Measurements from ENCODE around the gene PAPPA2.

Gene PAPPA2

DNA sequence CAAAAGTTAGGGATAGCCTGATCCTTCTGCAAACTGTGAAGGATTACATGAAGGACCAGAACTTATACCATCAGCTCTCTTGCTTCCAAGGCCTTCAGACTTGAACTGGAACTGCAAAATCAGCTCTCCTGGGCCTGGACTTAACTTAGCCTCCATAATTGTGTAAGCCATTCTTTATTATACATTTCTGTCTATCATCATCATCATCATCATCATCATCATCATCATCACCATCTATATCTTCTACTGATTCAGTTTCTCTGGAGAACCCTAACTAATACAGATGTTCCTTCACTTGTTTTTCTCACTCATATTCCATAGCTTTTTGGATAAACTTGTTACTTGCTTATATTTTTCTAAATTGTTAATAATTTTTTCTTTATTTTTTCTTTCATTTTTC, 50.0 kb downstream of the PAPPA2 start:
- no peaks in the 10 kb centered on the region for H3K4me1 ChIP-seq (ENCODE audit: control insufficient read depth, insufficient read depth, low read length)
- H3K36me3 ChIP-seq (ENCODE audit: control insufficient read depth, insufficient read depth, low read length) = no peaks in the 10 kb centered on the region
- H3K4me3 ChIP-seq (ENCODE audit: low read length) = no peak overlapping the region

DNA sequence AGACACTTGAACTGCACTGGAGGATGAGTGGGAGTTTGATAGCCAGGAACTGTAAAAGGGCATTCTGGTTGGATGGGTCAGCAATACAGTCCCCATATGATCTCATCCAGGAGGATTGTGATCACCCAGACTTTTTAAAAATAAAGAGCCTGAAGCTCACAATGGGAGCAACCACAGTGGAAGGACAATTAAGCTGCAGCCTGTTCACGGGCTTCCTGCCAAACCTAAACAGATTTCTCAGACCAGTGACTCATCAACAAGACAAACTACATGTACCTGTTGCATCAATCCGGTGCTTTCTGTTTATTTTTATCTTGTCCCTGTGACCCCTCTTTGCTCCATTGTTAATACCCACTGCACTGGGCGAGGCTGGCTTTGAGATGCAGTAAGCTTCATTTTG, 52.3 kb downstream of the PAPPA2 start:
- Histone ChIP-seq H3K4me3 (ENCODE audit: low read length) (no peak overlapping the region), H3K9ac (ENCODE audit: low read length) (no peak overlapping the region), H3K36me3 (ENCODE audit: control insufficient read depth, insufficient read depth, low read length) (no peaks in the 10 kb centered on the region), H3K27me3 (ENCODE audit: control insufficient read depth, insufficient read depth, low read length) (no peaks in the 10 kb centered on the region), H3K27ac (ENCODE audit: low read depth, low read length) (no peak overlapping the region), H3K4me1 (ENCODE audit: control insufficient read depth, insufficient read depth, low read length) (no peaks in the 10 kb centered on the region)

More for the DNA sequence above, 50.0 kb downstream of the PAPPA2 start:
- H3K27me3 ChIP-seq (ENCODE audit: control insufficient read depth, insufficient read depth, low read length) = no peaks in the 10 kb centered on the region
- H3K9ac ChIP-seq (ENCODE audit: low read length) = no peak overlapping the region
- no peak overlapping the region for H3K27ac ChIP-seq (ENCODE audit: low read depth, low read length)

DNA sequence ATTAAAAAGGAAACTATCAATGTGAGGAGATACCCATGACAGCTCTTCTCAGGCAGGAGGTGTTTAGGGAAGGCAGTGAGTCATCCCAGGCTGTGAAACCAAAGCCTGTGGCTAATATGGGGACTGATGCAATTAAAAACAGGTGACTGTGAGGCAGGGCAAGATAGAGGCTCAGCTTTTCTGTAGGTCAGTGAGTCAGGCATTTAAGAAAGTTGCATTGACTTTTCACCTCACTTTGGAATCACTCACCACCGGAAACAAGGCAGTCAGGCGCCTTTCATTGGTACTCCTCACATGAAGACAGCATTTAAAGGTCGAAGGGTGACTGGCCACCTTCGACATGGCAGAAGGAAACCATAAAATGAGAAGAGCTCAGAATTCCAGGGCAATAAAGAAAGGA, 54.5 kb downstream of the PAPPA2 start:
- no peaks in the 10 kb centered on the region for H3K36me3 ChIP-seq (ENCODE audit: control insufficient read depth, insufficient read depth, low read length)
- no peaks in the 10 kb centered on the region for H3K4me1 ChIP-seq (ENCODE audit: control insufficient read depth, insufficient read depth, low read length)
- H3K9ac ChIP-seq (ENCODE audit: low read length) = no peak overlapping the region
- H3K27me3 ChIP-seq (ENCODE audit: control insufficient read depth, insufficient read depth, low read length) = no peaks in the 10 kb centered on the region
- no peak overlapping the region for H3K4me3 ChIP-seq (ENCODE audit: low read length)
- no peak overlapping the region for H3K27ac ChIP-seq (ENCODE audit: low read depth, low read length)

DNA sequence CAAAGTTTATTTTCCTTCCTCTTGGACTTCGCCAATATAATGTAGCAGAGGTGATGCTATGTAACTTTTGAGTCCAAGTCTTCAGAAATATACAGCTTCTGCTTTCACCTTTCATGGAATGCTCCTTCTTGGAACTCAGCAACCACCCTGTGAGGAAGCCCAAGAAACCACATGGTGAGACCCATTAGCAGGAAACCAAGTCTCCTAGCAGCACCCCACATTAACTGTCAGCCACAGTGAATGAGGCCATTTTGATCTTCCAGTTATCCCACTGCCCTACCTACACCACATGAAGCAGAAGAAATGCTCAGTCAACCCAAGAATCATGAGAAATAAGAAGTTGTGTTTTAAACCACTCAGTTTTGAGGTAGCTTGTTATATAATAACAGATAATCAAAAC, 58.2 kb downstream of the PAPPA2 start:
- no peak overlapping the region for H3K27ac ChIP-seq (ENCODE audit: low read depth, low read length)
- H3K9ac ChIP-seq (ENCODE audit: low read length) = no peak overlapping the region
- no peak overlapping the region for H3K4me3 ChIP-seq (ENCODE audit: low read length)
- H3K4me1 ChIP-seq (ENCODE audit: control insufficient read depth, insufficient read depth, low read length) = no peaks in the 10 kb centered on the region
- H3K36me3 ChIP-seq (ENCODE audit: control insufficient read depth, insufficient read depth, low read length) = no peaks in the 10 kb centered on the region
- H3K27me3 ChIP-seq (ENCODE audit: control insufficient read depth, insufficient read depth, low read length) = no peaks in the 10 kb centered on the region

DNA sequence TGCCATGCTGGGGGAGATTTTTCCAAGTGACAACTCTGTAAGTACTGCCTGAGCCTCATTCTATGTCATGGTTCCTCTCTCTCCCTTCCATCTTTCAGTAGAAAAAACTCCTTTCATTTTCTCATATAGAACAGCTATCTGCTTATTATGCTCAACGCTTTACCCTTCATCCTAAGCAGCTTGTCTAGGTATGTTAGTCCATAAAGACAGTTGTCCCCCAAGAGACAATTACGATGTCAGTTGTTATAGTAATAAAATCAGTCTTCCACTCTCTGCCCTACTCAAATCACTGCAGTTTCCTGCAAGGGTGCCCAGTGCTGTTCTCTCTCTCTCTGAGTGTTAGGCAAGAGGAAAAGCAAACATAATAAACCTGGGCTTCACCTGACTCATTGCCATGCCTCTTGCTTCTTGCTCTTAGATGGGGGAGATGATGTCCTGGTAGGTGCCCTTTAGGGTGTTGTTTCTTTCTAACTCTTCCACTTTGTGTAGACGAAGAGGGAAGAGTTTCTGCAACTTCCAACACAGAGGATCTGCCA, 59.4 kb downstream of the PAPPA2 start:
- H3K4me1 ChIP-seq (ENCODE audit: control insufficient read depth, insufficient read depth, low read length) = no peaks in the 10 kb centered on the region
- H3K27me3 ChIP-seq (ENCODE audit: control insufficient read depth, insufficient read depth, low read length) = no peaks in the 10 kb centered on the region
- no peak overlapping the region for H3K4me3 ChIP-seq (ENCODE audit: low read length)
- no peak overlapping the region for H3K27ac ChIP-seq (ENCODE audit: low read depth, low read length)
- no peaks in the 10 kb centered on the region for H3K36me3 ChIP-seq (ENCODE audit: control insufficient read depth, insufficient read depth, low read length)
- H3K9ac ChIP-seq (ENCODE audit: low read length) = no peak overlapping the region

DNA sequence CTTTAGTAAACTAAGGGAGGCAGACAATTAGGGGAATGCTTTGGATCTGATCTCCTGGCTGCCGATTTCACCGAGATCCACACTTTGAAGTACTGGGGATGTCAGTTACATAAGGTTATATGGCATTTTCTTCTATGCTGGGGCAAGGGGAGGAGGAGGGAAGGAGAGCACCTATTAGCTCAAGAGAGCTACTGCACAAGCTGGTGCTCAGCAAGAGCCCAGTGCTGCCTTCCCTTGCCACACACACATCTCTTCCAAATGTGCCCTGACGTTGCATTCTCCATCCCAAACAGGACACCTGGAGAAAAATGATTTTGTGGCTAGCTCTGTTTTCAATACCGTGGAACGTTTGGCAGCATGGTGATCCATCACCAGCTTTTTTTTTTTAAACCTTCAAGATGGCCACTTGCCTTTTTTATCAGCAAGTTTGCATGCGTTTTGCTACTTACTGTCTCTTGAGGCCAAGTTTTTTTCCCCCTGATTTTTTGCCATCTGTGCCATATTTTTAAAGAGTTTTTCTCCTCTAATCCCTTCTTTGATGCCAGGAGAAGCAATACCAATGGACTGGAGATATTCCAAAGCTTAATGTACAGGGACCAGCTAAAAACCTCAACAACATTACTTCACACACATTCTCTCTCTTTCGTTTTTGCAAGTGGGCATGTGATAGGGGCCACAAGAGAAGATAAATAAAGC, 66.6 kb downstream of the PAPPA2 start:
- H3K36me3 ChIP-seq (ENCODE audit: control insufficient read depth, insufficient read depth, low read length) = no peaks in the 10 kb centered on the region
- H3K27me3 ChIP-seq (ENCODE audit: control insufficient read depth, insufficient read depth, low read length) = no peaks in the 10 kb centered on the region
- no peak overlapping the region for H3K9ac ChIP-seq (ENCODE audit: low read length)
- no peaks in the 10 kb centered on the region for H3K4me1 ChIP-seq (ENCODE audit: control insufficient read depth, insufficient read depth, low read length)
- no peak overlapping the region for H3K27ac ChIP-seq (ENCODE audit: low read depth, low read length)
- H3K4me3 ChIP-seq (ENCODE audit: low read length) = no peak overlapping the region

DNA sequence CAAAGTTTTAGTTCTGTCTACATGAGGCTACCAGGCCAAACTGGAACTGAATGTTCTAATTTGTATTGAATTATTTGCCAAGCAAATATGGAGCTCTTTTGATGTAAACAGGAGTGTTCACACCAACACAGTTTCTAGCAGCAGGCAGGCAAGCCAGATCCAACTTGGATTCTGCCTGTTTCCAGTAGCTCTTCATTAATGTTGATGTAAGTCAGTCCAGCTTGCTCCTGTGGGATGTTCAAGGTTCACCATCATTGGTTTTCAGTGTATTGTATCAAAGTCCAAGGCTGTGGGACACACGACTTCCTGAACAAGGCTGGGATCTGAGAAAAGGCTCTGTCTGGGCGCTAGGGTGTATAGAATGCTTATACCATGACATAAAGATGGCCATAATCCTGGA, 68.1 kb downstream of the PAPPA2 start:
- Histone ChIP-seq H3K27me3 (ENCODE audit: control insufficient read depth, insufficient read depth, low read length) (no peaks in the 10 kb centered on the region), H3K4me1 (ENCODE audit: control insufficient read depth, insufficient read depth, low read length) (no peaks in the 10 kb centered on the region), H3K27ac (ENCODE audit: low read depth, low read length) (no peak overlapping the region), H3K36me3 (ENCODE audit: control insufficient read depth, insufficient read depth, low read length) (no peaks in the 10 kb centered on the region), H3K9ac (ENCODE audit: low read length) (no peak overlapping the region), H3K4me3 (ENCODE audit: low read length) (no peak overlapping the region)

DNA sequence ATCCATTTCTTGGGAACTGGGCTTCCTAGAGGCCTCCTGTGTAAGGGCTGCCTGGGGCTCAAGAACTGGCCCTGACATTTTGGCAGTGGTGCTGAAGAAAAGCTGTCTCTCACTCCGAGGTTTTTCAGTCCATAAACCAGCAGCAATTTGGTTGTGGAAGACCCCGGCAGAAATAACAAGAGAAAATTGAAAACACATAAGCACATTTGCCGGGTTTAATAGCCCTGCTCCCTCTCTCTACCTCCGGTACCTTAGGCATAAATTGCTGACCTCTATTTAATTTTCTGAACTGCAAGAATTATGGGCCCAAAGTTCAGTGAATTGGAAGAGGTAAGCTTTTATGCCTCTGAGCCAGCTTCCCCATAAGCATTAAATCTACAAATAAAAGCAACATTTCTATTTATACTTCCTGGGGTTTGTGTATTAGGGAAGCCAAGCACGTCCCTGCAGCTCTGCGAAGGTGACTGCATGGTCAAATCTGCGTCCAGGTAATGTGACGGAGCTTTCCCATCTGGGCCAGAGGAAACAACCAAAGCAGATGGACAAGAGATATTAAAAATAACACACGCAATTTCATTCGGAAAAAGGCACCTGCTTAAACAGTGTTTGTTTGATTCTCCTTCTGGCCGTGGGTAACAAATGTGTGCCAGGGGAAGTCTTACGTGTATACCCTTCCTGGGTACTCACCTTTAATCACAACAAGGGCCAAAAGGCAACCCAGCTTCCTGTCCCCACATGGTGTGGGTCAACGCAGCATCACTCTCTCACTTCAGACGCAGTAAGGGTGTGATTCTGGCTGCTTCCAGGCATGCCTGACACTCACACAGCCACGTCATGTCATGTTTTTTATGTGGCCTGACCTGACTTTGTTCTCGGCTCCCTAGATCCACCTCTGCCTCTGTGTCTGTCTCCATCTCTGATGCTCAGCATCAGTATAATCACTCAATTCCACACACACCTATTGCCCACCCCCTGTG, 69.2 kb downstream of the PAPPA2 start:
- no peaks in the 10 kb centered on the region for H3K27me3 ChIP-seq (ENCODE audit: control insufficient read depth, insufficient read depth, low read length)
- H3K4me1 ChIP-seq (ENCODE audit: control insufficient read depth, insufficient read depth, low read length) = no peaks in the 10 kb centered on the region
- H3K4me3 ChIP-seq (ENCODE audit: low read length) = no peak overlapping the region
- no peak overlapping the region for H3K27ac ChIP-seq (ENCODE audit: low read depth, low read length)
- H3K36me3 ChIP-seq (ENCODE audit: control insufficient read depth, insufficient read depth, low read length) = no peaks in the 10 kb centered on the region
- H3K9ac ChIP-seq (ENCODE audit: low read length) = no peak overlapping the region

DNA sequence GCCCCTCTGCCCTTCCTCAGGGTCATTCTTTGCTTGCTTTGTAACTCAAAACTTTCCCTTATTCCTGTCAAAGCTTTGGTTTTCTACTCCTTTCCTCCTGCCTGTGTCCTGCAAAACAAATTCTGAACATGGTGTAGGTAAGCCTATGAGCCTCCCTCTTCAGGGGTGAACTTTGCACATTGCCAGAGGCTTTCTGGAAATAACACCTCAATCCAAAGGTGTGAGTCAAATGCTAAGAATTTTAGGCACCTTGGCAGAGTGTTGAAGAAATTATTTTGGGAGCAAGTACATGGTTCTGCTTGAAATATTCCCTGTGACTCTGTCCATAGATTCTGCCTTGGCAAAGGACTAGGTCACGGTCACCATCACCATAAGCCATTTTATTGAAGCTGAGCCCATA, 70.0 kb downstream of the PAPPA2 start:
- Histone ChIP-seq H3K4me1 (ENCODE audit: control insufficient read depth, insufficient read depth, low read length) (no peaks in the 10 kb centered on the region), H3K36me3 (ENCODE audit: control insufficient read depth, insufficient read depth, low read length) (no peaks in the 10 kb centered on the region), H3K9ac (ENCODE audit: low read length) (no peak overlapping the region), H3K4me3 (ENCODE audit: low read length) (no peak overlapping the region), H3K27ac (ENCODE audit: low read depth, low read length) (no peak overlapping the region), H3K27me3 (ENCODE audit: control insufficient read depth, insufficient read depth, low read length) (no peaks in the 10 kb centered on the region)

DNA sequence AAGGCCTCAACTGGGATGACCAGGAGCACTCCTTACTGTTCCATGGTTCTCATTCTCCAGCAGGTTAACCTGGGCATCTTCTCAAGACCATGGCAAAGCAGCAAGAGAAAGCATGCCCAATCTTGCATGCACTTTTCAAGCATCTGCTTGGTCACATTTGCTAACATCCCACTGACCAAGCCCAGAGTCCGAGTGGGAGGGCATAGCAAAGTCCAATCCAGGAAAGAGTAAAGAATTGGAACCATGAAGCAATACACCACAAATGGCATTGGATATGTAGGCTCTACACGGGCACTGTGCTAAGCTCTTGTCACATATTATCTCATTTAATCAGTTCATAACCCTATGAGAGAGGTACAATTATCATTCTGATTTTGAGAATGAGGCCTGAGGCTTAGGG, 73.6 kb downstream of the PAPPA2 start:
- no peak overlapping the region for H3K27ac ChIP-seq (ENCODE audit: low read depth, low read length)
- H3K4me3 ChIP-seq (ENCODE audit: low read length) = no peak overlapping the region
- no peaks in the 10 kb centered on the region for H3K36me3 ChIP-seq (ENCODE audit: control insufficient read depth, insufficient read depth, low read length)
- no peaks in the 10 kb centered on the region for H3K27me3 ChIP-seq (ENCODE audit: control insufficient read depth, insufficient read depth, low read length)
- no peak overlapping the region for H3K9ac ChIP-seq (ENCODE audit: low read length)
- no peaks in the 10 kb centered on the region for H3K4me1 ChIP-seq (ENCODE audit: control insufficient read depth, insufficient read depth, low read length)

DNA sequence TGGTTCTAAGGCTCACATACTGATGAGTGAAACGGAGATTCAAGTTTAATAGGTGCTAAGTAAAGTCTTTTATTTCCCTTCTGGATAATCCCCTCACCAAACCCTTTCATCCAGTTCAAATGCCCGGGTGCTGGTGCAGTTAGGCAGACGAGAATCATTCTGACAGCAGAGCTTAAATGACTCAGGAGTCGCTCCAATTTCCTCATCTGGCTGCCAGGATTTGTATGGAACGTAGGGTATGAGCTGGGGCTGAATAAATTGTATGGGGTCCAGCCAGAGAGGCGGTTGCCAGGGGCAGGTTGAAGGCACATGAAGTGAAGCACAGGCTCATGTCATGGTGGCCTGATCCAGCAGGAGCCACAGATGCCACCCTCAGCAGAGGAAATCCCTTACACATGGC, 76.0 kb downstream of the PAPPA2 start:
- H3K4me3 ChIP-seq (ENCODE audit: low read length) = no peak overlapping the region
- H3K4me1 ChIP-seq (ENCODE audit: control insufficient read depth, insufficient read depth, low read length) = no peaks in the 10 kb centered on the region
- H3K36me3 ChIP-seq (ENCODE audit: control insufficient read depth, insufficient read depth, low read length) = no peaks in the 10 kb centered on the region
- H3K27ac ChIP-seq (ENCODE audit: low read depth, low read length) = no peak overlapping the region
- no peaks in the 10 kb centered on the region for H3K27me3 ChIP-seq (ENCODE audit: control insufficient read depth, insufficient read depth, low read length)
- no peak overlapping the region for H3K9ac ChIP-seq (ENCODE audit: low read length)

DNA sequence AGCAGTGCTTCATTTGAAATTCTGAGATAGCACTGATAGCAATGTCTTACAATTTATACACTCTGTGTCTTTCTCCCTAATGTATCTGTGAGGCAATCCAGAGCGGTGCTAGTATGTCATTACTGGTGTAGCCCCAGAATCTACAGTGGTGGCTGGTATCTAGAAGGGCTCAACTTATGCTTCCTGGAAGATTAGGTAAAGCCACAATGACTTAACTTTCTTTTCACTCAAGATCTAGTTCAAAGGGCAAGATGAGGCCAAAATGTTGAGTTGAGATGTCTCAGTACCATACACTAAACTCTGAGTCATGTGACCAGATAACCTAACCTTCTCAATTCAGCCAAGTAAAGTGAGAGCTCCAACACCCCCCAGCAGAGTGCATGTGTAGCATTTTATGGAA, 77.5 kb downstream of the PAPPA2 start:
- Histone ChIP-seq H3K9ac (ENCODE audit: low read length) (no peak overlapping the region), H3K27me3 (ENCODE audit: control insufficient read depth, insufficient read depth, low read length) (no peaks in the 10 kb centered on the region), H3K36me3 (ENCODE audit: control insufficient read depth, insufficient read depth, low read length) (no peaks in the 10 kb centered on the region), H3K4me1 (ENCODE audit: control insufficient read depth, insufficient read depth, low read length) (no peaks in the 10 kb centered on the region), H3K4me3 (ENCODE audit: low read length) (no peak overlapping the region), H3K27ac (ENCODE audit: low read depth, low read length) (no peak overlapping the region)
